Measurements from ENCODE around the gene SLC12A5. TPM values are rescaled to one million over a fixed set of nuclear protein-coding genes. Genes with fewer than 3 reads are reported as not detected.

The SLC12A5 gene
- total and polyA plus RNA-seq, 9 of the 15 experiments (the other 6 are each of a cell fraction or from before 2014, with no cell fraction given) = 0.36 to 7.5 (median 2.1) TPM

DNA sequence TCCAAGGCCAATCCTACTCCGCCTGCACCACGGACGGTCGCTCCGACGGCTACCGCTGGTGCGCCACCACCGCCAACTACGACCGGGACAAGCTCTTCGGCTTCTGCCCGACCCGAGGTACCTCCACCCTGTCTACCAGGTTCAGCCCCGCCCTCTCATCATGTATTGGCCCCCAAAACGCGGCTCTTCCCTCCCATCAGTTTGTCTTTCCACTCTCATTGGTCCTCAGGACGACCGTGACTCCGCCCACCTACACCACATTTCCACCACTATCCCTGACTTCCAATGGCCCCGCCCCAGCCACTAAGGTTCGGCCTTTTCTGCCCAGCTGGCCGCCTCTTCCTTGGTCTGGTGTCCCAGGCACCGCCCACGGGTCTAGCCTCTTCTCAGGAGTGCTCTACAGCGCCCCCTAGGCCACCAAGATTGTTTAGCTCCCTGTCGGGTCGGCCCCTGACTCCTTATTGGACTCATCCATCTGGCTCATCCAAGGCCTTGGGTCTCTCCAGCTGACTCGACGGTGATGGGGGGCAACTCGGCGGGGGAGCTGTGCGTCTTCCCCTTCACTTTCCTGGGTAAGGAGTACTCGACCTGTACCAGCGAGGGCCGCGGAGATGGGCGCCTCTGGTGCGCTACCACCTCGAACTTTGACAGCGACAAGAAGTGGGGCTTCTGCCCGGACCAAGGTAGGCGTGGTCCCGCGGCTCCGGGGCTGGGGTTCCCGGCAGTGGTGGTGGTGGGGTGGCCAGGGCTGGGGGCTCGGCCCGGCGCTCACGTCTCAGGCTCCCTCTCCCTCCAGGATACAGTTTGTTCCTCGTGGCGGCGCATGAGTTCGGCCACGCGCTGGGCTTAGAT, 17.2 kb upstream of the SLC12A5 start:
- Histone ChIP-seq H3K9ac (ENCODE audit: insufficient read depth in 1 of 2, low read depth in 2 of 2, low read length in 2 of 2) (no peak overlapping the region), H3K9me3 (replicated peaks; ENCODE audit: control insufficient read depth, insufficient read depth, low read depth, low read length) (no peaks in the 10 kb centered on the region), H3K79me2 (ENCODE audit: control insufficient read depth, insufficient read depth, low read length) (no peaks in the 10 kb centered on the region), H3K9me1 (ENCODE audit: control insufficient read depth, insufficient read depth, low read length) (no peaks in the 10 kb centered on the region), H3K36me3 (ENCODE audit: control insufficient read depth, insufficient read depth, low read length) (no peaks in the 10 kb centered on the region), H3K27me3 (ENCODE audit: control insufficient read depth in 2 of 2, insufficient read depth in 2 of 2, low read length in 2 of 2) (peaks cover 17 to 45% of the 10 kb centered on the region in 2 experiments; a peak in 4 of 5 replicates), H3K27ac (ENCODE audit: extremely low read depth, low read depth, low read length) (no peak overlapping the region), H3K4me1 (replicated peaks in 1 of 2; ENCODE audit: control insufficient read depth in 2 of 2, insufficient read depth in 2 of 2, low read length in 2 of 2) (peaks cover 0 to 42% of the 10 kb centered on the region in 2 experiments; a peak in 2 of 5 replicates), H3K4me3 (no peak overlapping the region), H4K20me1 (replicated peaks; ENCODE audit: control insufficient read depth, insufficient read depth, low read length) (0 out of 2 replicates have a peak, but pooled peaks cover 2% of the 10 kb centered on the region), H2AFZ (ENCODE audit: low read depth, low read length) (peak overlapping the region; percentile 22; the same call in 1 of the 2 replicates), H3K4me2 (ENCODE audit: insufficient read depth, low read length) (peak overlapping the region; percentile 25; the same call in 1 of the 2 replicates)
- ATAC-seq = peak; percentile 92
- CTCF ChIA-PET (ENCODE audit: low intra/inter-chr PET ratio) = interaction anchor here (0.6 kb wide), 1 partner anchor 40 kb away, joined by 4 read pairs; the partner anchor contains the start of gene ZNF335
- in situ Hi-C loops (cut with MboI) (no loop called here), intact Hi-C loops (cut with micrococcal nuclease) (loop anchor here (2.0 kb wide), 1 partner anchor 25 kb away; no protein-coding TSS in a partner anchor)
- FAIRE-seq = peak; percentile 96
- no TSS peak for BruUV-seq (replicated peaks)
- DNase-seq (ENCODE audit: extremely low read depth in 1 of 4, low spot score in 3 of 4) = peak; percentile 90 to 95 (median 92)
- WGBS (ENCODE audit: insufficient coverage, low coverage, missing lambda C conversion rate) = 31% methylated on average over 44 of the region's 57 CpGs
- POLR2A ChIA-PET = interaction anchor here (0.6 to 1.5 kb wide), 3 partner anchors 25 to 73 kb away, joined by 3 to 8 read pairs (median 4); no protein-coding TSS in a partner anchor
- TF ChIP-seq, protein P1, sequence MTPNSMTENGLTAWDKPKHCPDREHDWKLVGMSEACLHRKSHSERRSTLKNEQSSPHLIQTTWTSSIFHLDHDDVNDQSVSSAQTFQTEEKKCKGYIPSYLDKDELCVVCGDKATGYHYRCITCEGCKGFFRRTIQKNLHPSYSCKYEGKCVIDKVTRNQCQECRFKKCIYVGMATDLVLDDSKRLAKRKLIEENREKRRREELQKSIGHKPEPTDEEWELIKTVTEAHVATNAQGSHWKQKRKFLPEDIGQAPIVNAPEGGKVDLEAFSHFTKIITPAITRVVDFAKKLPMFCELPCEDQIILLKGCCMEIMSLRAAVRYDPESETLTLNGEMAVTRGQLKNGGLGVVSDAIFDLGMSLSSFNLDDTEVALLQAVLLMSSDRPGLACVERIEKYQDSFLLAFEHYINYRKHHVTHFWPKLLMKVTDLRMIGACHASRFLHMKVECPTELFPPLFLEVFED (CRISPR knock-in tag; conservative IDR thresholded peaks at IDR 0.05) = no peak
- TF ChIP-seq KAT8 (IDR thresholded peaks at IDR 0.05; ENCODE audit: low read depth) = no peak
- peak; percentile 60; the same call in 1 of the 2 replicates for TF ChIP-seq XRCC5 (IDR thresholded peaks at IDR 0.05; ENCODE audit: low read depth, low read length)
- TF ChIP-seq, protein P2, sequence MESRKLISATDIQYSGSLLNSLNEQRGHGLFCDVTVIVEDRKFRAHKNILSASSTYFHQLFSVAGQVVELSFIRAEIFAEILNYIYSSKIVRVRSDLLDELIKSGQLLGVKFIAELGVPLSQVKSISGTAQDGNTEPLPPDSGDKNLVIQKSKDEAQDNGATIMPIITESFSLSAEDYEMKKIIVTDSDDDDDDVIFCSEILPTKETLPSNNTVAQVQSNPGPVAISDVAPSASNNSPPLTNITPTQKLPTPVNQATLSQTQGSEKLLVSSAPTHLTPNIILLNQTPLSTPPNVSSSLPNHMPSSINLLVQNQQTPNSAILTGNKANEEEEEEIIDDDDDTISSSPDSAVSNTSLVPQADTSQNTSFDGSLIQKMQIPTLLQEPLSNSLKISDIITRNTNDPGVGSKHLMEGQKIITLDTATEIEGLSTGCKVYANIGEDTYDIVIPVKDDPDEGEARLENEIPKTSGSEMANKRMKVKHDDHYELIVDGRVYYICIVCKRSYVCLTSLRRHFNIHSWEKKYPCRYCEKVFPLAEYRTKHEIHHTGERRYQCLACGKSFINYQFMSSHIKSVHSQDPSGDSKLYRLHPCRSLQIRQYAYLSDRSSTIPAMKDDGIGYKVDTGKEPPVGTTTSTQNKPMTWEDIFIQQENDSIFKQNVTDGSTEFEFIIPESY (CRISPR knock-in tag; IDR thresholded peaks at IDR 0.05) = peak; percentile 62; the same call in 1 of the 2 replicates
- no peak for TF ChIP-seq MYNN (IDR thresholded peaks at IDR 0.05)
- no peak for TF ChIP-seq MYNN (CRISPR knock-in tag; IDR thresholded peaks at IDR 0.05)
- TF ChIP-seq NRF1 (conservative IDR thresholded peaks at IDR 0.05 in 1 of 2, IDR thresholded peaks at IDR 0.05 in 1 of 2) = 0 out of 4 replicates have a peak, but pooled peaks of 1 of the 2 experiments have one; percentile 16
- no peak for TF ChIP-seq ARNT (IDR thresholded peaks at IDR 0.05)
- no peak for TF ChIP-seq BCL6 (CRISPR knock-in tag; IDR thresholded peaks at IDR 0.05)
- peak; percentile 31; the same call in 1 of the 2 replicates for TF ChIP-seq CTBP1 (IDR thresholded peaks at IDR 0.05; ENCODE audit: borderline replicate concordance)
- 0 out of 2 replicates have a peak, but pooled peaks have one; percentile 16 for TF ChIP-seq RBFOX2 (IDR thresholded peaks at IDR 0.05; ENCODE audit: low read depth, low read length)
- peak; percentile 29 for TF ChIP-seq TBP (optimal IDR thresholded peaks at IDR 0.05; ENCODE audit: low read depth, low read length)
- no peak for TF ChIP-seq KDM5B (IDR thresholded peaks at IDR 0.05; ENCODE audit: insufficient replicate concordance, low read depth, low read length)
- no peak for TF ChIP-seq MED1 (CRISPR knock-in tag; IDR thresholded peaks at IDR 0.05; ENCODE audit: borderline replicate concordance)
- TF ChIP-seq EGR1 (conservative IDR thresholded peaks at IDR 0.05) = peak; percentile 87

All from K562 (cell line).